Measurements from ENCODE around the gene CAPRIN2. TPM values are rescaled to one million over a fixed set of nuclear protein-coding genes. Genes with fewer than 3 reads are reported as not detected.

The CAPRIN2 gene
- total RNA-seq, 1 experiment from 2014 or later: 123 TPM

- no peak overlapping the region for H2BK120ac ChIP-seq (ENCODE audit: low read depth, low read length, poor library complexity, severe bottlenecking)
Measured at GRCh38 chr12:30792648-30793499, 38.1 kb upstream of the CAPRIN2 start.

More at GRCh38 chr12:30792648-30793499, 38.1 kb upstream of the CAPRIN2 start:
- Histone ChIP-seq H2BK12ac (ENCODE audit: insufficient read length, low read depth, low read length) (no peak overlapping the region), H3K9ac (ENCODE audit: extremely low read depth, insufficient read length, low read length) (no peak overlapping the region), H3K4me2 (ENCODE audit: insufficient read depth, insufficient read length, low read length) (no peak overlapping the region), H3K23me2 (ENCODE audit: insufficient read length, low read depth, low read length, poor library complexity, severe bottlenecking) (peaks cover 18% of the 10 kb centered on the region), H3K27me3 (ENCODE audit: insufficient read depth, low read length) (no peaks in the 10 kb centered on the region), H3K14ac (ENCODE audit: insufficient read depth, low read length) (no peak overlapping the region), H3K27ac (ENCODE audit: insufficient read length, low read depth, low read length) (no peak overlapping the region), H2AFZ (ENCODE audit: low read length) (no peak overlapping the region), H3T11ph (ENCODE audit: low read length) (no peak overlapping the region), H4K5ac (ENCODE audit: insufficient read length, low read depth, low read length) (no peak overlapping the region), H3K23ac (ENCODE audit: insufficient read length, low read depth, low read length) (no peak overlapping the region), H2BK20ac (ENCODE audit: low read depth, low read length, poor library complexity, severe bottlenecking) (no peak overlapping the region), H3K4ac (ENCODE audit: low read depth, low read length) (no peak overlapping the region), H2AK5ac (ENCODE audit: insufficient read length, low read length) (no peak overlapping the region), H3K18ac (ENCODE audit: insufficient read length, low read depth, low read length) (no peak overlapping the region), H3K79me1 (ENCODE audit: insufficient read depth, low read depth, low read length, poor library complexity, severe bottlenecking) (no peaks in the 10 kb centered on the region), H4K91ac (ENCODE audit: insufficient read length, low read depth, low read length) (no peak overlapping the region), H3K4me1 (ENCODE audit: insufficient read depth, low read length) (peaks cover 14% of the 10 kb centered on the region), H3K9me3 (ENCODE audit: control insufficient read depth, low read depth, low read length) (no peaks in the 10 kb centered on the region), H4K20me1 (ENCODE audit: control insufficient read depth, insufficient read depth, insufficient read length) (no peaks in the 10 kb centered on the region), H3K56ac (ENCODE audit: insufficient read length, low read depth, low read length) (no peak overlapping the region), H3K79me2 (ENCODE audit: insufficient read depth, low read length) (no peaks in the 10 kb centered on the region), H2BK15ac (ENCODE audit: low read depth, low read length) (no peak overlapping the region), H4K8ac (replicated peaks; ENCODE audit: insufficient read length, low read depth, low read length) (no peak overlapping the region), H2BK5ac (ENCODE audit: insufficient read length, low read length) (no peak overlapping the region)
- TF ChIP-seq CTCF (conservative IDR thresholded peaks at IDR 0.05): no peak
- Mint-ChIP-seq H3K27ac (peak overlapping the region; percentile 71 to 95 (median 90)), H3K27me3 (ENCODE audit: low read depth) (peaks cover 6% of the 10 kb centered on the region), H3K4me1 (peaks cover 35 to 55% of the 10 kb centered on the region in 2 experiments), H3K9me3 (peaks cover 0 to 3% of the 10 kb centered on the region in 2 experiments; a peak in 4 of 5 replicates), H3K4me3 (peak overlapping the region; percentile 28 to 54; a peak in 4 of 5 replicates), H3K36me3 (ENCODE audit: insufficient read depth in 1 of 3, low read depth in 3 of 3) (peaks cover 0 to 7% (median 7%) of the 10 kb centered on the region in 3 experiments; a peak in 4 of 7 replicates)
- DNase-seq: no peak
- WGBS (ENCODE audit: extremely low coverage, insufficient read length, low lambda C conversion rate): no CpG with 5 or more reads among the region's 4 CpGs

Data from H9 (cell line).